Sigmoid colon (tissue), 4 donors: ENCODE measurements around the gene ZFX.

Source experiments
- EP300 ChIP-seq, 4 donors: sonication (generic); formaldehyde crosslinking; IDR thresholded peaks; one replicate each; pipeline ENCODE4 v1.6.1; 2017; ENCODE audit warnings: antibody characterized with exemption in 4 of 4
- POLR2A ChIP-seq, 2 donors: fragments of 450-650 bp; IDR thresholded peaks; one replicate each; pipeline ENCODE4 v1.6.1; 2016; ENCODE audit warnings: antibody characterized with exemption in 2 of 2, mild to moderate bottlenecking in 2 of 2, moderate library complexity in 2 of 2
- POLR2AphosphoS5 ChIP-seq, 4 donors: sonication (generic); formaldehyde crosslinking; IDR thresholded peaks; one replicate each; pipeline ENCODE4 v1.6.1; 2017; ENCODE audit warnings: antibody characterized with exemption in 4 of 4
- TF ChIP-seq, protein P1 (sequence below), 4 experiments: fragments of 450-650 bp in 3 of 4; fragments of 200-600 bp in 1 of 4; IDR thresholded peaks; one replicate each; pipeline ENCODE4 v1.5.1; 2016 to 2019; ENCODE audit warnings: antibody characterized with exemption in 4 of 4, mild to moderate bottlenecking in 3 of 4, moderate library complexity in 2 of 4

DNA sequence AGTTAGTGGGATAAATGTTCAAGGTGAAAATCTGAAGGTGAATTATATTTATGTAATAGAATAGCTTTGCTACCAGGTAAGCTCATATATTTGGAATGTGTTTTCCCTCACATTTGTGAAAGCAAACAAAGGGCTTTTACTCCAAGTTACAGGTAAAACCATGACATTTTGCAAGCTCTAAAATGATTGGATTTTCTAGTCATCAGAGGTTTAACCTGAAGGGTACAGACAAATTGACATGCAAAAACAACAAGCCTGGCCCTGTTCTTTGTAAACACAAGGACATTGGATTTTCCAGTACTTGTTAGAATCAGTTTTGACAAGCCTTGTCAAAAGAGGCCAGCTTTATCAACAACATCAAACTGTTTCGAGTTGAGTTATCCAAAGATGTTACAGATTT, 51.7 kb downstream of the ZFX start:
- TF ChIP-seq, protein P1, sequence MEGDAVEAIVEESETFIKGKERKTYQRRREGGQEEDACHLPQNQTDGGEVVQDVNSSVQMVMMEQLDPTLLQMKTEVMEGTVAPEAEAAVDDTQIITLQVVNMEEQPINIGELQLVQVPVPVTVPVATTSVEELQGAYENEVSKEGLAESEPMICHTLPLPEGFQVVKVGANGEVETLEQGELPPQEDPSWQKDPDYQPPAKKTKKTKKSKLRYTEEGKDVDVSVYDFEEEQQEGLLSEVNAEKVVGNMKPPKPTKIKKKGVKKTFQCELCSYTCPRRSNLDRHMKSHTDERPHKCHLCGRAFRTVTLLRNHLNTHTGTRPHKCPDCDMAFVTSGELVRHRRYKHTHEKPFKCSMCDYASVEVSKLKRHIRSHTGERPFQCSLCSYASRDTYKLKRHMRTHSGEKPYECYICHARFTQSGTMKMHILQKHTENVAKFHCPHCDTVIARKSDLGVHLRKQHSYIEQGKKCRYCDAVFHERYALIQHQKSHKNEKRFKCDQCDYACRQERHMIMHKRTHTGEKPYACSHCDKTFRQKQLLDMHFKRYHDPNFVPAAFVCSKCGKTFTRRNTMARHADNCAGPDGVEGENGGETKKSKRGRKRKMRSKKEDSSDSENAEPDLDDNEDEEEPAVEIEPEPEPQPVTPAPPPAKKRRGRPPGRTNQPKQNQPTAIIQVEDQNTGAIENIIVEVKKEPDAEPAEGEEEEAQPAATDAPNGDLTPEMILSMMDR (IDR thresholded peaks at IDR 0.05) = no peak
- TF ChIP-seq POLR2AphosphoS5 (IDR thresholded peaks at IDR 0.05) (no peak), POLR2A (IDR thresholded peaks at IDR 0.05) (no peak), EP300 (IDR thresholded peaks at IDR 0.05) (no peak)
